Mesenchymal stem cell (in vitro differentiated cells and primary cell): ENCODE data around the gene GRM7.

ENCODE experiments used
- DNase-seq: peaks from one replicate; pipeline ENCODE4 v3.0.0-alpha.2; 2013
- H2AFZ ChIP-seq: one replicate; pipeline ENCODE4 v1.6.1; 2013; ENCODE audit warnings: low read depth, mild to moderate bottlenecking, control low read depth, inconsistent platforms, low read length, moderate library complexity
- H2AK5ac ChIP-seq: 2 replicates; pipeline ENCODE4 v1.6.1; 2013; ENCODE audit warnings: low read length, moderate library complexity, mild to moderate bottlenecking, inconsistent platforms; ENCODE audit not compliant: severe bottlenecking
- H2BK120ac ChIP-seq: one replicate; pipeline ENCODE4 v1.6.1; 2013; ENCODE audit warnings: low read depth, mild to moderate bottlenecking, inconsistent platforms, low read length, moderate library complexity
- H2BK12ac ChIP-seq, 2 experiments: one replicate each; pipeline ENCODE4 v1.6.1; 2013; ENCODE audit warnings: inconsistent platforms in 2 of 2, low read length in 2 of 2, mild to moderate bottlenecking in 2 of 2, moderate library complexity in 2 of 2, control low read depth in 1 of 2
- H2BK15ac ChIP-seq: one replicate; pipeline ENCODE4 v1.6.1; 2013; ENCODE audit warnings: mild to moderate bottlenecking, low read depth, inconsistent platforms; ENCODE audit not compliant: poor library complexity, severe bottlenecking
- H2BK5ac ChIP-seq: 2 replicates; pipeline ENCODE4 v1.6.1; 2013; ENCODE audit warnings: low read depth, mild to moderate bottlenecking, low read length, control low read depth, inconsistent platforms; ENCODE audit not compliant: poor library complexity, severe bottlenecking
- H3K14ac ChIP-seq, 2 experiments: one replicate each; pipeline ENCODE4 v1.6.1; 2013; ENCODE audit warnings: inconsistent platforms in 2 of 2, low read length in 2 of 2, control low read depth in 1 of 2, mild to moderate bottlenecking in 1 of 2, moderate library complexity in 1 of 2
- H3K18ac ChIP-seq, 2 experiments: one replicate each; pipeline ENCODE4 v1.6.1; 2013; ENCODE audit warnings: inconsistent platforms in 2 of 2, low read length in 2 of 2, control low read depth in 1 of 2, low read depth in 1 of 2, mild to moderate bottlenecking in 1 of 2
- H3K23ac ChIP-seq, 2 experiments: one replicate each; pipeline ENCODE4 v1.6.1; 2013; ENCODE audit warnings: inconsistent platforms in 2 of 2, low read length in 2 of 2, mild to moderate bottlenecking in 2 of 2, moderate library complexity in 2 of 2, control low read depth in 1 of 2
- H3K27ac ChIP-seq: 2 replicates; pipeline ENCODE4 v1.5.1; 2013; ENCODE audit warnings: mild to moderate bottlenecking, moderate library complexity, low read length, control low read depth, inconsistent platforms; ENCODE audit not compliant: poor library complexity, severe bottlenecking
- H3K27me3 ChIP-seq, 2 experiments: 2 replicates each; pipeline versions ENCODE4 v1.6.1 to v1.7.0; 2013; ENCODE audit warnings: low read length in 2 of 2, mild to moderate bottlenecking in 2 of 2, moderate library complexity in 2 of 2, control low read depth in 1 of 2, inconsistent platforms in 1 of 2; ENCODE audit not compliant: control insufficient read depth in 1 of 2, insufficient read depth in 1 of 2
- H3K36me3 ChIP-seq, 2 experiments: 2 replicates each; pipeline versions ENCODE4 v1.6.1 to v1.7.0; 2013; ENCODE audit warnings: low read length in 2 of 2, control low read depth in 1 of 2, inconsistent platforms in 1 of 2, low read depth in 1 of 2, mild to moderate bottlenecking in 1 of 2; ENCODE audit not compliant: insufficient read depth in 2 of 2, control insufficient read depth in 1 of 2
- H3K4ac ChIP-seq, 2 experiments: one replicate each; pipeline ENCODE4 v1.6.1; 2013; ENCODE audit warnings: inconsistent platforms in 2 of 2, low read length in 2 of 2, mild to moderate bottlenecking in 2 of 2, moderate library complexity in 2 of 2, control low read depth in 1 of 2, low read depth in 1 of 2
- H3K4me1 ChIP-seq: 2 replicates; pipeline ENCODE4 v1.6.1; 2013; ENCODE audit warnings: low read depth, low read length, control low read depth; ENCODE audit not compliant: control insufficient read depth, insufficient read depth
- H3K4me2 ChIP-seq: 2 replicates; pipeline ENCODE4 v1.6.1; 2013; ENCODE audit warnings: low read length, mild to moderate bottlenecking, inconsistent platforms; ENCODE audit not compliant: poor library complexity, severe bottlenecking
- H3K4me3 ChIP-seq, 2 experiments: 2 replicates each; pipeline versions ENCODE4 v1.5.1 to v1.7.0; 2013; ENCODE audit warnings: low read length in 2 of 2, mild to moderate bottlenecking in 2 of 2, control low read depth in 1 of 2, low read depth in 1 of 2; ENCODE audit not compliant: insufficient read depth in 1 of 2
- H3K79me1 ChIP-seq: replicated peaks from 2 replicates; pipeline ENCODE4 v1.6.1; 2013; ENCODE audit warnings: mild to moderate bottlenecking, control low read depth, low read length, inconsistent platforms; ENCODE audit not compliant: poor library complexity, severe bottlenecking
- H3K9ac ChIP-seq: 2 replicates; pipeline ENCODE4 v1.7.0; 2013; ENCODE audit warnings: mild to moderate bottlenecking, low read length, moderate library complexity
- H3K9me3 ChIP-seq: 2 replicates; pipeline ENCODE4 v1.7.0; 2013; ENCODE audit warnings: mild to moderate bottlenecking, low read length; ENCODE audit not compliant: control insufficient read depth
- H4K8ac ChIP-seq: one replicate; pipeline ENCODE4 v1.6.1; 2013; ENCODE audit warnings: inconsistent platforms, mild to moderate bottlenecking, low read length, moderate library complexity
- H4K91ac ChIP-seq: one replicate; pipeline ENCODE4 v1.6.1; 2013; ENCODE audit warnings: mild to moderate bottlenecking, low read length, inconsistent platforms
- WGBS: methylation state at CpG from one replicate; pipeline ENCODE4 v1.1.7; 2013; ENCODE audit warnings: mixed read lengths; 5-methylcytosine and 5-hydroxymethylcytosine counted together

Gene GRM7

DNA sequence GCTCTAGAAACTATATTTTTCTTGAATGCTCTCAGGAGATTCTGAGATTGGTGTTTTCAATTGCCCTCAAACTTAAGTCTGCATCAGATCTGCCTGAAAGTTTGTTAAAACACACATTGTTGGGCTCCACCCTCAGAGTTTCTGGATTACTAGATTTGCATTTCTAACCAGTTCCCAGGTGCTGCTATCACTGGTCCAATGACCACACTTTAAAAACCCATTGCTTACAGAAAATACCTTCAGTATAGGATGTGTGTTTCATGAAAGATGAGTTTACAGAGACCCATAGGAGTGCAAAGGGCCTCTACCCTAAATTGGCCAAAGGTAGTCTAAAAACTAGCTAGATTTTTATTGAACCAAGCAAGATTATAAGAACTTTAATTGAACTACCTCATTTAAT lies 17.8 kb downstream of the GRM7 start:
- Histone ChIP-seq H2BK15ac (no peak overlapping the region), H3K23ac (no peak overlapping the region)

DNA sequence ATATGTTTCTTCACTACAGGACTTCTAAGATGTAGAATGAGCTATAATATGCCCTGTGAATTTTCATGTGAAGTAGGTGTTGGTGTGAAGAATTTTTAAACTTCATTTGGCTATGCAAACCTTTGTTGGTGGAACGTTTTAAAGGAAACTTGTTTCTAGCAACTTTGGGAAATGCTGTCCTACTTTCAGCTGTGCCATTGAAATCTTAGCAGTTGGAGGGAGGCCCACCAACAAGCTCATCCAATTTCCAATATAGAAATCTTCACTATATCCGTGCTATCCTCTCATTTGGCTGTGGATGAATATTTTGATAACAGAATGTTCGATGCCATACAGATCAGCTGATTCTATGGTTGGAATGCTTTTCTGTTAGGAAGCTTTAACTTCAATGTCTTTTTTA lies 51.3 kb downstream of the GRM7 start:
- Histone ChIP-seq H3K27me3 (no peaks in the 10 kb centered on the region), H2AFZ (no peak overlapping the region), H4K91ac (no peak overlapping the region), H3K4ac (no peak overlapping the region), H3K18ac (no peak overlapping the region), H2BK120ac (no peak overlapping the region), H3K4me1 (no peaks in the 10 kb centered on the region), H3K23ac (no peak overlapping the region), H3K36me3 (no peaks in the 10 kb centered on the region), H2BK15ac (no peak overlapping the region), H3K4me2 (no peak overlapping the region), H3K27ac (no peak overlapping the region), H2AK5ac (no peak overlapping the region), H4K8ac (no peak overlapping the region), H3K14ac (no peak overlapping the region), H2BK12ac (no peak overlapping the region), H2BK5ac (no peak overlapping the region), H3K4me3 (no peak overlapping the region), H3K9ac (no peak overlapping the region), H3K9me3 (no peaks in the 10 kb centered on the region), H3K79me1 (no peaks in the 10 kb centered on the region)
- DNase-seq: no peak
- 10% methylated on average over 2 of the region's 3 CpGs for WGBS

More for the DNA sequence above, 17.8 kb downstream of the GRM7 start:
- H2AK5ac ChIP-seq: no peak overlapping the region
- no peak overlapping the region for H3K18ac ChIP-seq
- H2AFZ ChIP-seq: no peak overlapping the region
- H3K27ac ChIP-seq: no peak overlapping the region
- H2BK12ac ChIP-seq: no peak overlapping the region
- H2BK120ac ChIP-seq: no peak overlapping the region
- H3K4me2 ChIP-seq: no peak overlapping the region
- no peak overlapping the region for H4K8ac ChIP-seq
- no peak overlapping the region for H3K9ac ChIP-seq
- H3K9me3 ChIP-seq: no peaks in the 10 kb centered on the region
- no peak for DNase-seq
- no peak overlapping the region for H4K91ac ChIP-seq
- no peak overlapping the region for H3K14ac ChIP-seq
- H3K79me1 ChIP-seq: no peaks in the 10 kb centered on the region
- H3K27me3 ChIP-seq: no peaks in the 10 kb centered on the region
- H3K4me1 ChIP-seq: no peaks in the 10 kb centered on the region
- no peaks in the 10 kb centered on the region for H3K36me3 ChIP-seq
- H2BK5ac ChIP-seq: no peak overlapping the region
- H3K4ac ChIP-seq: no peak overlapping the region
- no peak overlapping the region for H3K4me3 ChIP-seq

GRCh38 chr3:6915898-6916297 lies 55.0 kb downstream of the GRM7 start:
- Histone ChIP-seq H3K18ac (no peak overlapping the region), H3K79me1 (no peaks in the 10 kb centered on the region), H3K14ac (no peak overlapping the region), H2BK15ac (no peak overlapping the region), H3K4me2 (no peak overlapping the region), H3K27me3 (no peaks in the 10 kb centered on the region), H2BK12ac (no peak overlapping the region), H3K4me1 (no peaks in the 10 kb centered on the region), H4K8ac (no peak overlapping the region), H2BK120ac (no peak overlapping the region), H3K23ac (no peak overlapping the region), H3K27ac (no peak overlapping the region), H3K4ac (no peak overlapping the region), H2AFZ (no peak overlapping the region), H3K9me3 (no peaks in the 10 kb centered on the region), H3K36me3 (no peaks in the 10 kb centered on the region), H3K4me3 (no peak overlapping the region), H2AK5ac (no peak overlapping the region), H2BK5ac (no peak overlapping the region), H3K9ac (no peak overlapping the region), H4K91ac (no peak overlapping the region)
- DNase-seq: no peak
- WGBS: no CpG with 5 or more reads among the region's 1 CpG

DNA sequence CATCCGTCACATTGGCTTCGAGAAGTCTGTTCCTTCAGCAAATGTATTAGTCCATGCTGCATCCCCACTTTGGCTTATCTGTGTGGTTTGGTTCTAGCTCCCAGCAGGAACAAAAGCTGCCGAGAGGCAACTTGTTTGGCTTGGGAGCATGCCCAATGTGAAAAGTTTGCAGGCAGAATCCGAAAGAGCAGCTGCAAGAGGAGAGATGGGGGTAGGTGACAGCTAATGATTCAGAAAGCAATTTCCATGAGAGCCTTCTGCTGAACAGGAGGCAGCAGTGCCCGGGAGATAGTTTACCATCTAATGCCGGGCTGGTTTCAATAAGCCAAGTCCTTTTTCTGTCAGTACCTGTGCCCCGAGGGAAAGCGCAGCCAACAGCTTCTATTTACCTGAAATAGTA lies 60.2 kb downstream of the GRM7 start:
- Histone ChIP-seq H2BK5ac (no peak overlapping the region), H3K27me3 (no peaks in the 10 kb centered on the region), H3K23ac (no peak overlapping the region), H3K4me3 (no peak overlapping the region), H3K4me2 (no peak overlapping the region), H2BK15ac (no peak overlapping the region), H4K8ac (no peak overlapping the region), H2BK12ac (no peak overlapping the region), H3K14ac (no peak overlapping the region), H3K18ac (no peak overlapping the region), H2AK5ac (no peak overlapping the region), H2AFZ (no peak overlapping the region), H3K79me1 (no peaks in the 10 kb centered on the region), H3K9me3 (peaks cover 6% of the 10 kb centered on the region), H3K9ac (no peak overlapping the region), H3K36me3 (no peaks in the 10 kb centered on the region), H3K4ac (no peak overlapping the region), H4K91ac (no peak overlapping the region), H3K27ac (no peak overlapping the region), H2BK120ac (no peak overlapping the region), H3K4me1 (no peaks in the 10 kb centered on the region)
- 77% methylated on average over 8 of the region's 8 CpGs for WGBS
- no peak for DNase-seq
